Adrenal gland (tissue), 5 donors: ENCODE results near the gene ERGIC3.

Experiments
- CTCF ChIP-seq, 6 experiments: fragments of 450-650 bp in 4 of 6; fragments of 200-600 bp in 2 of 6; sonication (generic) in 1 of 6; IDR thresholded peaks; 1 replicate in 5 of 6; 2 replicates in 1 of 6; pipeline versions ENCODE4 v1.5.1 to v1.8.0; 2016 to 2021; ENCODE audit warnings: antibody characterized with exemption in 6 of 6, mild to moderate bottlenecking in 2 of 6, moderate library complexity in 1 of 6
- POLR2A ChIP-seq, 2 donors: fragments of 450-650 bp; IDR thresholded peaks; one replicate each; pipeline ENCODE4 v1.6.1; 2017; ENCODE audit warnings: antibody characterized with exemption in 2 of 2, mild to moderate bottlenecking in 2 of 2, moderate library complexity in 1 of 2
- donor health status: DM: no; HTN: no; CAD: no.

GRCh38 chr20:35563834-35564233, 22.0 kb downstream of the ERGIC3 start:
- no peak for TF ChIP-seq CTCF (IDR thresholded peaks at IDR 0.05)
- no peak for TF ChIP-seq POLR2A (IDR thresholded peaks at IDR 0.05)
